ENCODE data around the gene C2orf92.

DNA sequence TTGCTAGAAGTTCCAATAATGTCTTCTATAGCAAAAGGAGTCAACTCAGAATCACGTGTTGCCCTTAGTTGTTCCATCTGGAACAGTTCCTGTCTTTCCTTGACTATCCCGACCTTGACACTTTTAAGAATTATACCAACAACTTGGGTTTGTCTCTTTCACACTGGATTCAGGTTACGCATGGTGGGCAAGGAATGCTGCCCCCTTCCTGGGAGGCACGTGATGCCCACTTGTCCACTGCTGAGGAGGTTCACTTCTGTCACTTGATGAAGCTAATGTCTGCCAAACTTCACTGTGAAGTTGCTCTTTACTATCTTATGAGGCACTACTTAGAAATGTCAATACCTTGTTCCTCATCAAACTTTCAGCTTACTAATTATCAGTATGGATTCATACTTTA lies 18.4 kb upstream of the C2orf92 start:
- TF ChIP-seq EZH2 (IDR thresholded peaks at IDR 0.05): no peak
- no peak for TF ChIP-seq CTCF (IDR thresholded peaks at IDR 0.05)
- TF ChIP-seq EZH2phosphoT487 (IDR thresholded peaks at IDR 0.05): no peak

Measured in neural progenitor cell (in vitro differentiated cells).